ENCODE results near the gene MX2.

DNA sequence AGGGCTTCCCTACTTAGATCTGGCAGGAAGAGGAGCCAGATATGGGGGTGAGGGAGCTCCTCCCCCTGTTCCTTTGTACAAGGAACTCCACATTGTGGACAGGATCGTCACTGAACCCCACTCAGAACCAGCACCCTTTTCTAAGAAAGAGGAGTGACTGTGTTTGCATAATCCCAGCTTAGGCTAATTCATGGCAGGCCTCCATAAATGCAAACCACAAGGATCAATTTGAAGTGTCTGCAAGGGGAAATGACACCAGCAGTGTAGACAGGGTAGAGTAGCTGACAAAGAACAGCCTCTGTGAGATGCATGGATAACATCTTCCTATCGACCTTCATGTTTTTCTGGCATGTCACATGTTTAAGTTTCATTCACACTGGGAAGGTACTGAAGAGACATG, 75.9 kb downstream of the MX2 start:
- TF ChIP-seq, protein P1, sequence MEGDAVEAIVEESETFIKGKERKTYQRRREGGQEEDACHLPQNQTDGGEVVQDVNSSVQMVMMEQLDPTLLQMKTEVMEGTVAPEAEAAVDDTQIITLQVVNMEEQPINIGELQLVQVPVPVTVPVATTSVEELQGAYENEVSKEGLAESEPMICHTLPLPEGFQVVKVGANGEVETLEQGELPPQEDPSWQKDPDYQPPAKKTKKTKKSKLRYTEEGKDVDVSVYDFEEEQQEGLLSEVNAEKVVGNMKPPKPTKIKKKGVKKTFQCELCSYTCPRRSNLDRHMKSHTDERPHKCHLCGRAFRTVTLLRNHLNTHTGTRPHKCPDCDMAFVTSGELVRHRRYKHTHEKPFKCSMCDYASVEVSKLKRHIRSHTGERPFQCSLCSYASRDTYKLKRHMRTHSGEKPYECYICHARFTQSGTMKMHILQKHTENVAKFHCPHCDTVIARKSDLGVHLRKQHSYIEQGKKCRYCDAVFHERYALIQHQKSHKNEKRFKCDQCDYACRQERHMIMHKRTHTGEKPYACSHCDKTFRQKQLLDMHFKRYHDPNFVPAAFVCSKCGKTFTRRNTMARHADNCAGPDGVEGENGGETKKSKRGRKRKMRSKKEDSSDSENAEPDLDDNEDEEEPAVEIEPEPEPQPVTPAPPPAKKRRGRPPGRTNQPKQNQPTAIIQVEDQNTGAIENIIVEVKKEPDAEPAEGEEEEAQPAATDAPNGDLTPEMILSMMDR (conservative IDR thresholded peaks at IDR 0.05; ENCODE audit: low read depth, low read length), result no peak
- no peak for TF ChIP-seq EZH2 (IDR thresholded peaks at IDR 0.05; ENCODE audit: low read length, unreplicated experiment)
